MM.1S (cell line): Measurements from ENCODE around the gene MAL.
A peak's percentile ranks its signal among the peaks of the same experiment; 100 is the strongest.

ENCODE experiments used
- CTCF ChIP-seq: fragments of 300-600 bp; sonication (generic); IDR thresholded peaks from 2 replicates; pipeline ENCODE4 v1.5.1; 2016; ENCODE audit warnings: antibody characterized with exemption, low read length, mixed read lengths
- EZH2 ChIP-seq: fragments of 300-600 bp; sonication (generic); optimal IDR thresholded peaks from 2 replicates; pipeline ENCODE3; 2017; ENCODE audit warnings: low read depth, mild to moderate bottlenecking, antibody characterized with exemption, low read length, mixed read lengths
- EZH2phosphoT487 ChIP-seq: fragments of 300-600 bp; sonication (generic); IDR thresholded peaks from 2 replicates; pipeline ENCODE4 v1.6.1; 2018; ENCODE audit warnings: antibody characterized with exemption, low read length

- TF ChIP-seq EZH2: no peak
- TF ChIP-seq CTCF: peak; percentile 62
- TF ChIP-seq EZH2phosphoT487: no peak
Measured at GRCh38 chr2:94986392-94986963, 39.0 kb upstream of the MAL start.
